ENCODE results near the gene TTC24.

DNA sequence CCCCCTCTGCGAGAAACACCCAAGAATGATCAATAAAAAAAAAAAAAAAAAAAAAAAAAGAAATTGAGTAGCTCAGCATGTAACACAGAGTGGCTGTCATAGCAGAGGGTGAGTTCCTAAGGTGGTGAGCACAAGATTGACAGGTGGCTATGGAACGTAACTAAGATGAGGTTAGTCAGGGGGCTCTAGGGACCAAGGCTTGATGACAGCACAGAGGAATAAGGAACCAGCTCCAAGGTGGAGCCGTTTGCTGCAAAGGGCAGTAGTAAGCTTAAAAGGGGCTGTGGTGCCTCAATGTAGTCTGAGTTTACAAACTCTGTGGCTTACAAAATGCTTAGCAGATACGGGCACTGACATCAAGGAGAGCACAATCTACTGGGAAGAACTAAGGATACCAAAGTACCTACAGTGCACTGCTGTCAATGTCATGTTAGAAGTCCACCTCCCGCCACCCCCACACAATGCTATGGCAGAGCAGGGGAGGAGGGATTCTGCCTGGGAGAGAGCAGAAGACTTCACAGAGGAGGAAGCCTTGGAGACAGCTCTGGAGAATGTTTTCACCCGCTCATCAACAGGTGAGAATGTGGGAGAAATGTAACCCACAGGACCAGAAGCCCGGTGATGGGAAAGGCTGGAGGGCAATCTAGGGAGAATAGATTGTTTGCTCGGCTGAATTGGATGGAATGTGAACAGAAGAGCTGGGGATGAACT is 20.3 kb upstream of the TTC24 start:
- TF ChIP-seq, protein P1, sequence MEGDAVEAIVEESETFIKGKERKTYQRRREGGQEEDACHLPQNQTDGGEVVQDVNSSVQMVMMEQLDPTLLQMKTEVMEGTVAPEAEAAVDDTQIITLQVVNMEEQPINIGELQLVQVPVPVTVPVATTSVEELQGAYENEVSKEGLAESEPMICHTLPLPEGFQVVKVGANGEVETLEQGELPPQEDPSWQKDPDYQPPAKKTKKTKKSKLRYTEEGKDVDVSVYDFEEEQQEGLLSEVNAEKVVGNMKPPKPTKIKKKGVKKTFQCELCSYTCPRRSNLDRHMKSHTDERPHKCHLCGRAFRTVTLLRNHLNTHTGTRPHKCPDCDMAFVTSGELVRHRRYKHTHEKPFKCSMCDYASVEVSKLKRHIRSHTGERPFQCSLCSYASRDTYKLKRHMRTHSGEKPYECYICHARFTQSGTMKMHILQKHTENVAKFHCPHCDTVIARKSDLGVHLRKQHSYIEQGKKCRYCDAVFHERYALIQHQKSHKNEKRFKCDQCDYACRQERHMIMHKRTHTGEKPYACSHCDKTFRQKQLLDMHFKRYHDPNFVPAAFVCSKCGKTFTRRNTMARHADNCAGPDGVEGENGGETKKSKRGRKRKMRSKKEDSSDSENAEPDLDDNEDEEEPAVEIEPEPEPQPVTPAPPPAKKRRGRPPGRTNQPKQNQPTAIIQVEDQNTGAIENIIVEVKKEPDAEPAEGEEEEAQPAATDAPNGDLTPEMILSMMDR (IDR thresholded peaks at IDR 0.05) = no peak
- no peak for TF ChIP-seq POLR2A (IDR thresholded peaks at IDR 0.05)
- no peak for TF ChIP-seq EP300 (IDR thresholded peaks at IDR 0.05; ENCODE audit: low read depth)
- no peak for TF ChIP-seq POLR2AphosphoS5 (IDR thresholded peaks at IDR 0.05)
